GM12891 (cell line): ENCODE data around the gene PNMT.

Experiments
- DNase-seq: peaks from one replicate; pipeline ENCODE4 v3.0.0; 2011; ENCODE audit warnings: low spot score; ENCODE audit not compliant: insufficient read length
- FAIRE-seq: peaks from 2 replicates; lab custom pipeline; 2011; peaks lifted over from hg19 to GRCh38; lab: Jason Lieb, UNC
- PAX5 ChIP-seq: IDR thresholded peaks from 2 replicates; pipeline ENCODE4 v1.6.1; 2011; ENCODE audit warnings: low read length, moderate library complexity, mild to moderate bottlenecking; ENCODE audit not compliant: insufficient read depth, severe bottlenecking
- POLR2A ChIP-seq: IDR thresholded peaks from 2 replicates; pipeline ENCODE4 v1.6.1; 2011; ENCODE audit warnings: low read depth, low read length, control low read depth
- POLR2AphosphoS5 ChIP-seq: IDR thresholded peaks from 2 replicates; pipeline ENCODE4 v1.6.1; 2011; ENCODE audit warnings: low read depth, low read length, control low read depth
- POU2F2 ChIP-seq: IDR thresholded peaks from 2 replicates; pipeline ENCODE4 v1.6.1; 2011; ENCODE audit warnings: low read depth, mild to moderate bottlenecking, control low read depth, low read length, moderate library complexity
- SPI1 ChIP-seq: IDR thresholded peaks from 2 replicates; pipeline ENCODE4 v1.6.1; 2011; ENCODE audit warnings: low read depth, low read length, control low read depth
- TAF1 ChIP-seq: IDR thresholded peaks from 2 replicates; pipeline ENCODE4 v1.6.1; 2011; ENCODE audit warnings: low read depth, low read length, control low read depth

Gene PNMT

DNA sequence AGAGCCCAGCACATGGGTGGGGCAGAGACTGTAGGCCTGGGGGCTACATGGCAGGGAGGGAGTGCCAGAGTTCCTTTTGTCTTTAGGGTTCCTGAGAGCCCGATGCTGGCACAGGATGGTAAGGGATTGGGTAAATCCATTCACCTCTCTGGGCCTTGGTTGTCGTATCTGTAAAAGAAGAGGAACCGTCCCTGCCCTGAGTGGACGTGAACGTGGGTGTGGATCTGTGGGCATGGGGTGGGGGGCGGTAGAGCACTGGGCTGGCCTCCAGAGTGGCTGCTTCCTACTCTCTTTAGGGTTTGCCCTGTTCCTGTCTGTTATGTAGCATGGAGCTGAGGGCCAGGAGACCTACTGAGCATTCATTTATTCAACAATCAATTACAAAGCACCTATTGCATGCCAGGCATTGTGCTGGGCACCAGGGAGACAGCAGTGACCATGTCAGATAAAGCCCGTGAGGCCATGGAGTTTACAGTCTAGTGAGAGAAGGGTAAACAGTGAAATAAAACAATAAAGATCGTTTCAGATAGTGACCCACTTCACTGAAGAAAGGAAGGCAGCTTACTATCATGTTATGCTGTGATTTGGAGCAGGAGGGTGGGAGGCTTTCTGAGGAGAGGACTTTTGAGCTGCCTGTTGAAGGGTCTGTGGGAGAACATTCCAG is 16.2 kb upstream of the PNMT start:
- DNase-seq (no peak), FAIRE-seq (no peak)
- no peak for TF ChIP-seq POLR2A
- TF ChIP-seq SPI1: no peak
- TF ChIP-seq POLR2AphosphoS5: no peak
- no peak for TF ChIP-seq PAX5
- TF ChIP-seq TAF1: no peak
- TF ChIP-seq POU2F2: no peak

DNA sequence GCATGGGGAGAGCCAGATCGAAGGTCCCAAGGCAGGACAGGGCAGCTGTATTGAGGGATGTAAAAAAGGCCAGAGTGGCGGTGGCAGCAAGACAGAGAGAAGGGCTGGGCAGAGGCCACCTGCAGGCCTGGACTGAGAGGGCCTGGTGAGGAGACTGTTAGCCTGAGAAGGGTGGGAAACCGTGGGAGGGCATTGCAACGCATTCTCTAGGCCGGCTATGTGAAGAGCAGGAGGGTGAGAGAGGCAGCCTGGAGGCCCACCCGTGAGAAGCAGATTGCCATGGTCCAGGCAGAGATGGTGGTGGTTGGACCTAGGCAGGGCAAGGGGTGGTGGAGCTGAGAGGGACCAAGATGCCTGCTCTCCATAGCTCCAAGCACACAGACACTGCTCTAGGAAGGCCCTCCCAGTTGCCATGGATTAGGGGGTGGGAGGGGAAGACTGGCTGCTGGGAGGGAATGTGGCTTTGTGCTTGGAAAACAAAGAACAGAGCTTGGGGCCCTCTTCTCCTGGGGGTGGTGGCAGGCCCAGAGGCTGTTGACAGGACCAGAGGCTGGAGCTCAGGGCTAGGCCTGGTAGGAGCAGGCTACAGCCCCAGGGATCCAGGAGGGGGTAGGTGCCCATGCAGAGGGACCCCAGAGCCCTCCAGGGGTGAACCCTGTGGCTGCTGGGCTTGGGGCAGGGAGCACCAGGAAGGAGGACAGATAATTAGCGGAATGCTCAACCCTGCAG is 15.5 kb upstream of the PNMT start:
- DNase-seq (no peak), FAIRE-seq (no peak)
- no peak for TF ChIP-seq TAF1
- no peak for TF ChIP-seq PAX5
- TF ChIP-seq POLR2AphosphoS5: no peak
- no peak for TF ChIP-seq POU2F2
- no peak for TF ChIP-seq SPI1
- no peak for TF ChIP-seq POLR2A

DNA sequence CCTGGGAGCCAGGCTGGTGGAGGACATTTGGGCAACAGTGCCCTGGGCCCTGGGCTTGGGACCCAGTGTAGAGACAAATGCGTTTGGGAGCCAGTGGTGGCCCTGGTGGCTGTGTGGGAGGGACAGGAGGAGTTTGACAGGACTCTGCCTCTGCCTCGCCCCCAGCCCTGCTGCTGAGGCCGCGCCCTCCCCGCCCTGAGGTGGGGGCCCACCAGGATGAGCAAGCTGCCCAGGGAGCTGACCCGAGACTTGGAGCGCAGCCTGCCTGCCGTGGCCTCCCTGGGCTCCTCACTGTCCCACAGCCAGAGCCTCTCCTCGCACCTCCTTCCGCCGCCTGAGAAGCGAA is 15.0 kb upstream of the PNMT start:
- TF ChIP-seq SPI1: no peak
- TF ChIP-seq POLR2A: no peak
- TF ChIP-seq POLR2AphosphoS5: no peak
- TF ChIP-seq POU2F2: no peak
- no peak for TF ChIP-seq TAF1
- no peak for TF ChIP-seq PAX5
- DNase-seq (no peak), FAIRE-seq (no peak)

DNA sequence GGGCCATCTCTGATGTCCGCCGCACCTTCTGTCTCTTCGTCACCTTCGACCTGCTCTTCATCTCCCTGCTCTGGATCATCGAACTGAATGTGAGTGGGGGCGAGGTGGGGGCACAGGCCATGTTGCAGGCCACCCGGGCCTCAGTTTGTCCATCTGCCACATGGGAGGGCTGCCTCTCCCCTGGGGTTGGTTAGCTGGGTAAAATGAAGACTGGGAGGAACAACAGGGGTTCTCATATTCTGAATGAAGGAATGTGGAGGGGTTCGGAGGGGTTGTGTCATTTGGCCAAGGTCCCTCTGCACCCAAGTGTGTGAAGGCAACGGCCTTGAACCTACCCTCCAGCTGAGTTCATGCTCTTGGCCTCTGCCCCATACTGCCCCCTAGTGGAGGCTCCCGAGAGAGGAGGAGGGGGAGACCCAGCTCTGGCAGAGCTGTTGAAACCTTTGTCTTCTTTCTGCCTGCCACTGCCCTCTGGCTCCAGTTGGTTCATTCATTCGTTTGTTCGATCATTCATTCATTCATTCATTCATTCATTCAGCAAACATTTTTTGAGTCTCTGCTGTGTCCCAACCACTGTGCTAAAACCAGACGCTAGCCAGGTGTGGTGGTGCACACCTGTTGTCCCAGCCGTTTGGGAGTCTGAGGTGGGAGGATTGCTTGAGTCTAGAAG is 14.5 kb upstream of the PNMT start:
- DNase-seq (peak; percentile 98), FAIRE-seq (peak; percentile 72)
- TF ChIP-seq POU2F2: no peak
- no peak for TF ChIP-seq POLR2A
- TF ChIP-seq POLR2AphosphoS5: no peak
- TF ChIP-seq TAF1: no peak
- no peak for TF ChIP-seq SPI1
- TF ChIP-seq PAX5: no peak

DNA sequence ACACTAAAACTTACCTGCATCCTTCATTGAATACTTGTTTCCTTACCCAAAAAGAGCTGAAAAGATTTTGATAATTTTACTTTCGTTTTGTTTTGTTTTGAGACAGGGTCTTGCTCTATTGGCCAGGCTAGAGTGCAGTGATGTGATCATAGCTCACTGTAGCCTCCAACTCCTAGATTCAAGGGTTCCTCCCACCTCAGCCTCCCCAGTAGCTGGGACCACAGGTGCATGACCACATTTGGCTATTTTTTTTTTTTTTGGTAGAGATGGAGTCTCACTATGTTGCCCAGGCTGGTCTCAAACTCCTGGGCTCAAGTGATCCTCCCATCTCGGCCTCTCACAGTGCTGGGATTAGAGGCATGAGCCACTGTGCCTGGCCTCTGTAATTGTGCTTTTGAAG is 13.1 kb upstream of the PNMT start:
- TF ChIP-seq POLR2AphosphoS5 (no peak), POU2F2 (no peak), PAX5 (no peak), SPI1 (no peak), POLR2A (no peak), TAF1 (no peak)
- no peak for FAIRE-seq
- DNase-seq: no peak

DNA sequence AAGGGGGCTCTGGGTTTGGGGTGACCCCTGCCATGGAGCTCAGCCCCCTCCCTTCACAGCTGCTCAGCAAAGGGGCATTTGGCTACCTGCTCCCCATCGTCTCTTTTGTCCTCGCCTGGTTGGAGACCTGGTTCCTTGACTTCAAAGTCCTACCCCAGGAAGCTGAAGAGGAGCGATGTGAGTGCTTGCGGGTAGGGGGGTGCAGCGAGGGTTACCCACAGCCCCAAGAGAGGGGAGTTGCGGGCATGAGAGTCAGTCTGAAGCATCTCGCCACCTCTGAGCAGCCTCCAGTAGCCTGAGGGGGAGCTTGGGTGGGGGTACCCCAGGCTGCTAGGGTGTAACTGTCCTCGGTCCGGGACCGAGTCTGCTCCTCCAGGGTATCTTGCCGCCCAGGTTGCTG is 9.9 kb upstream of the PNMT start:
- DNase-seq (no peak), FAIRE-seq (no peak)
- TF ChIP-seq POLR2AphosphoS5 (no peak), POU2F2 (no peak), PAX5 (no peak), POLR2A (no peak), SPI1 (no peak), TAF1 (no peak)

DNA sequence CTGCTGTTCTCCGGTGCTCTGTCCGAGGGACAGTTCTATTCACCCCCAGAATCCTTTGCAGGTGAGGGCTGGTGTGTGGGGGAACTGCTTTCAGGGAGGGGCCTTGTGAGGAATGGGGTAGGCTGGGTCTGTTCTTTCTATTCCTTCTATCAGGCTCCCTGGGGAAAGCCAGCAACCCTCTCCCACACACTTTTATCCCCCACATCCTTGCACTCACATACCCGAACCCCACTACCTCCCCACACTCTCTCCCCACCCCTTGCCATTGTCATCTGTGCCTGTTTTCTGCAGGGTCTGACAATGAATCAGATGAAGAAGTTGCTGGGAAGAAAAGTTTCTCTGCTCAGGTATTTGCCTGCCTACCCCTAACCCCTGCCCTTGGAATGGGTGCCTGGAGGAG is 9.5 kb upstream of the PNMT start:
- DNase-seq: no peak
- TF ChIP-seq POLR2AphosphoS5 (no peak), PAX5 (no peak), SPI1 (no peak), POLR2A (no peak), TAF1 (no peak), POU2F2 (no peak)

DNA sequence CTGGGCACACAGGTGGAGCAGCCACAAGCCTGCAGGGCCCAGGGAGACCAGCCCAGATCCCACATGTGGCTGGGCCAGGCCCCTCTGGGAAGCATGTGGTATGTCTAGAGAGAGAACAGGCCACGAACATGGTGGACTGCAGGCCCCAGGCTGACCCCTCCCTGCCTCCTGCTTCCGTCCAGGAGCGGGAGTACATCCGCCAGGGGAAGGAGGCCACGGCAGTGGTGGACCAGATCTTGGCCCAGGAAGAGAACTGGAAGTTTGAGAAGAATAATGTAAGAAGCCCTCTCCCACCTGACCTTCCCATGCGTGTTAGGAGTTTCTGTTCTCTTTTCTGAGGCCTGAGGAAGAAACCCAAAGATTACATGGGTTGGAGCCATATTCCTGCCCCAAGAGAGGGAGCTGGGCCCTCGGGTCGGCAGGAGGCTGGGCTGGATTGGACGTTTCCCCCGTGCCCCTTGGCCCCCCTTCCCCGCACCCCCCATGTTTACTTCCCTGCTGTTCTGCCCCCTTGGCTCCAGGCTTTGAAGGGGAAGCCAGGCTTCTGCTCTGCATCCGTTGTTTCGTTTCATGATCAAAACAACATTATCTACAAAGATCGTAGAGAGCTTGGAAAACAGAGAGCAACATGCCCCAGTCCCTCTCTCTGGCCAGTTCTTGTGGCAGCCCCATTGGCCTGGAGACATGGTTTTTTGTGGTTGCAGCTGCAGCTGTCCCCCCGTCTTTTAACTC is 8.8 kb upstream of the PNMT start:
- DNase-seq (no peak), FAIRE-seq (peak; percentile 9)
- TF ChIP-seq POLR2A (no peak), POLR2AphosphoS5 (no peak), SPI1 (peak; percentile 87), PAX5 (no peak)

More for the DNA sequence above, 9.5 kb upstream of the PNMT start:
- peak; percentile 59 for FAIRE-seq

DNA sequence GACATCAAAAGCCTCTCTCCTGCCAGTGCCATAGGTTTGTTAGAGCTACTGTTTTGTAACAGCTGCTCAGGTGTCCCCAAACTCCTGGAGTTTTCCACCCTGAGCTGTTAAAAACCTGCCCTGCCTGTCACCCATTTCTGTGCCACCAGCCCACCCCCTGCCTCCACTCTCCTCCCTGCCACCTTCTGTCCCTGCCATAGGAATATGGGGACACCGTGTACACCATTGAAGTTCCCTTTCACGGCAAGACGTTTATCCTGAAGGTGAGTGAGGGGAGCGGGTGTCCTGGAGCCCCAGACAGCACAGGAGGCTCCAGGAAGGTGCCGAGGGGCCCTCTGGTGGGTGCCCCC is 8.3 kb upstream of the PNMT start:
- FAIRE-seq: no peak
- TF ChIP-seq POU2F2 (no peak), SPI1 (no peak), POLR2AphosphoS5 (no peak), TAF1 (no peak), POLR2A (no peak), PAX5 (no peak)
- no peak for DNase-seq
